Endothelial cell of umbilical vein (primary cell): ENCODE measurements around the gene SOD3. TPM values are rescaled to one million over a fixed set of nuclear protein-coding genes. Genes with fewer than 3 reads are reported as not detected.
A peak's percentile ranks its signal among the peaks of the same experiment; 100 is the strongest.

Experiments
- BruUV-seq: library from RNA; stranded (reverse); fragments of 400-500 nt; replicated peaks from 2 replicates; lab custom pipeline; 2021; lab: Mats Ljungman, UMichigan
- CTCF ChIA-PET: fragments of 300-600, 350-600 bp; sonication (Branson Sonifier 250); formaldehyde crosslinking; loops from one replicate; lab custom pipeline; 2021; ENCODE audit warnings: antibody characterized with exemption, inconsistent platforms; lab: Charles Lee
- POLR2A ChIA-PET: fragments of 300-600, 350-600 bp; sonication (Branson Sonifier 250); formaldehyde crosslinking; loops from one replicate; lab custom pipeline; 2021; ENCODE audit warnings: antibody characterized with exemption, inconsistent platforms; lab: Charles Lee
- DNase-seq: peaks from one replicate; pipeline ENCODE4 v3.0.0-alpha.2; 2011; ENCODE audit warnings: low read depth, low spot score
- FAIRE-seq: peaks from 2 replicates; lab custom pipeline; 2011; peaks lifted over from hg19 to GRCh38; lab: Jason Lieb, UNC
- H2AFZ ChIP-seq: 2 replicates; pipeline ENCODE4 v1.6.0; 2012; ENCODE audit warnings: low read depth, low read length, control low read depth, inconsistent platforms
- H3K27ac ChIP-seq: 2 replicates; pipeline ENCODE4 v1.5.1; 2011; ENCODE audit warnings: low read depth, mild to moderate bottlenecking, control low read depth, low read length, moderate library complexity; ENCODE audit not compliant: insufficient read depth
- H3K27me3 ChIP-seq, 2 experiments: 2 replicates each; pipeline versions ENCODE4 v1.6.0 to v1.6.1; 2011; ENCODE audit warnings: low read length in 2 of 2, mixed read lengths in 1 of 2; ENCODE audit not compliant: control insufficient read depth in 2 of 2, insufficient read depth in 2 of 2
- H3K36me3 ChIP-seq, 2 experiments: 2 replicates in 1 of 2; 3 replicates in 1 of 2; pipeline ENCODE4 v1.5.1; 2011; ENCODE audit warnings: low read length in 2 of 2, mild to moderate bottlenecking in 1 of 2, moderate library complexity in 1 of 2; ENCODE audit not compliant: control insufficient read depth in 2 of 2, insufficient read depth in 2 of 2; ENCODE audit errors: extremely low read depth in 1 of 2
- H3K4me1 ChIP-seq: 3 replicates; pipeline ENCODE4 v1.5.1; 2011; ENCODE audit warnings: mild to moderate bottlenecking, low read length; ENCODE audit not compliant: control insufficient read depth, insufficient read depth; ENCODE audit errors: extremely low read depth
- H3K4me2 ChIP-seq: 2 replicates; pipeline ENCODE4 v1.6.1; 2011; ENCODE audit warnings: low read length, control low read depth, mixed read lengths; ENCODE audit not compliant: insufficient read depth
- H3K4me3 ChIP-seq, 3 experiments: fragments of 200-600 bp in 1 of 3; sonication (generic), shearing (Covaris generic) in 1 of 3; replicated peaks in 1 of 3; 2 replicates each; pipeline ENCODE4 v1.5.1; 2011 to 2016; ENCODE audit warnings: control low read depth in 3 of 3, low read length in 3 of 3, mild to moderate bottlenecking in 2 of 3, inconsistent platforms in 1 of 3, low read depth in 1 of 3, moderate library complexity in 1 of 3; ENCODE audit not compliant: insufficient read depth in 1 of 3
- H3K79me2 ChIP-seq: 2 replicates; pipeline ENCODE4 v1.6.0; 2012; ENCODE audit warnings: low read length, inconsistent platforms; ENCODE audit not compliant: control insufficient read depth, insufficient read depth
- H3K9ac ChIP-seq: replicated peaks from 2 replicates; pipeline ENCODE3; 2011; ENCODE audit warnings: low read length, control low read depth; ENCODE audit not compliant: insufficient read depth; ENCODE audit errors: extremely low read depth
- H3K9me1 ChIP-seq: replicated peaks from 3 replicates; pipeline ENCODE4 v1.6.0; 2011; ENCODE audit warnings: mild to moderate bottlenecking, low read length; ENCODE audit not compliant: control insufficient read depth, insufficient read depth; ENCODE audit errors: extremely low read depth
- H3K9me3 ChIP-seq: replicated peaks from 2 replicates; pipeline ENCODE4 v1.5.1; 2012; ENCODE audit warnings: low read length, inconsistent platforms; ENCODE audit not compliant: control insufficient read depth, insufficient read depth
- H4K20me1 ChIP-seq: replicated peaks from 2 replicates; pipeline ENCODE3; 2011; ENCODE audit warnings: mild to moderate bottlenecking, low read length; ENCODE audit not compliant: control insufficient read depth, insufficient read depth; ENCODE audit errors: extremely low read depth
- CTCF ChIP-seq, 2 donors: IDR thresholded peaks; 1 replicate in 1 of 2; 2 replicates in 1 of 2; pipeline ENCODE4 v1.5.1; 2011; ENCODE audit warnings: low read length in 2 of 2, mild to moderate bottlenecking in 2 of 2, moderate library complexity in 2 of 2, control low read depth in 1 of 2, inconsistent platforms in 1 of 2, low read depth in 1 of 2; ENCODE audit not compliant: insufficient read depth in 1 of 2; ENCODE audit errors: extremely low read depth in 1 of 2
- EZH2 ChIP-seq: IDR thresholded peaks from 2 replicates; pipeline ENCODE4 v1.6.1; 2012; ENCODE audit warnings: borderline replicate concordance, low read depth, mild to moderate bottlenecking, moderate library complexity, low read length, inconsistent platforms; ENCODE audit not compliant: severe bottlenecking
- FOS ChIP-seq: IDR thresholded peaks from 2 replicates; pipeline ENCODE4 v1.6.1; 2011; ENCODE audit warnings: mild to moderate bottlenecking, low read length, moderate library complexity, borderline replicate concordance; ENCODE audit not compliant: insufficient read depth
- GATA2 ChIP-seq: IDR thresholded peaks from 2 replicates; pipeline ENCODE4 v1.7.0; 2011; ENCODE audit warnings: low read depth, mild to moderate bottlenecking, moderate library complexity, mixed read lengths, low read length; ENCODE audit not compliant: insufficient read length, insufficient read depth
- JUN ChIP-seq: IDR thresholded peaks from 2 replicates; pipeline ENCODE4 v1.6.1; 2011; ENCODE audit warnings: borderline replicate concordance, low read depth; ENCODE audit not compliant: insufficient read length, insufficient read depth
- MYC ChIP-seq: IDR thresholded peaks from one replicate; pipeline ENCODE4 v1.6.1; 2011; ENCODE audit warnings: mild to moderate bottlenecking, low read depth, low read length
- POLR2A ChIP-seq: IDR thresholded peaks from 2 replicates; pipeline ENCODE4 v1.6.1; 2012; ENCODE audit warnings: low read depth, mild to moderate bottlenecking, control low read depth, low read length
- POLR2AphosphoS5 ChIP-seq: IDR thresholded peaks from 2 replicates; pipeline ENCODE4 v1.6.1; 2012; ENCODE audit warnings: low read depth, mild to moderate bottlenecking, control low read depth, low read length, moderate library complexity; ENCODE audit not compliant: insufficient read depth
- dilution Hi-C: fragments of 300-500 bp; cut with MboI; formaldehyde crosslinking; loops from one replicate; pipeline ENCODE4 v1.15.0; 2019; ENCODE audit warnings: low sequenced_read_pairs; ENCODE audit not compliant: extremely low pct_ligation_motif_present
- intact Hi-C: fragments of 100-400 bp; cut with micrococcal nuclease; formaldehyde crosslinking; loops from one replicate; pipeline ENCODE4 v1.10.0; 2022
- polyA plus RNA-seq, 4 experiments: library from polyadenylated mRNA; depleted of rRNA in 3 of 4; stranded (reverse) in 3 of 4; unstranded in 1 of 4; fragments of >200 nt; gene quantifications; 2 replicates each; pipeline versions ENCODE4 v1.2.1 to v1.2.3, GENCODE V29; 2011 to 2012; ENCODE audit warnings: missing spikeins in 1 of 4
- total RNA-seq: library from RNA; stranded (reverse); gene quantifications from 2 replicates; pipeline ENCODE4 v1.2.3, GENCODE V29; 2021
- TF ChIP-seq, protein P1 (sequence below): IDR thresholded peaks from 2 replicates; pipeline ENCODE4 v1.6.1; 2011; ENCODE audit not compliant: insufficient read depth, insufficient read length

SOD3 gene
- total and polyA plus RNA-seq, 2 donors (not counting 3 experiments of a cell fraction or from before 2014, with no cell fraction given), result not detected

DNA sequence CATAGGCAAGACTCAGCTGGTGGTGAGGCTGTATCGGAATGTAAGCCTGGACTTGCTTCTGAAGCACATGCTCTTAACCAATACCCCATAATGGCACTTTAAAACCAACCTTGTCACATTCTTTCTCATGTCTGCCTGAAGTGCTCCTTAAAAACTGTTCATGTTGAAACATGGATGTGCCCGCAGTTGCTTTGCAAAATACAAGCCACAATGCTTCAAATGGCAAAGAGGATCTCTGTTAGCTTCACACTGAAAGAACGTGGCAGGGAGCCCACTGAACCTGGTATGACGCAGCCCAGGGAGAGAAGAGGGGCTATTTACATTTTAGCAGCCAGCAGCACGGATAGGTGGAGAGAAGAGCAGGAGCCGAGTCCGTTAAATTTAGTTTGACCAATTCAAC lies 29.3 kb downstream of the SOD3 start:
- Histone ChIP-seq H4K20me1 (no peaks in the 10 kb centered on the region), H3K27ac (no peak overlapping the region), H2AFZ (no peak overlapping the region), H3K4me1 (no peaks in the 10 kb centered on the region), H3K9me3 (no peaks in the 10 kb centered on the region), H3K27me3 (no peaks in the 10 kb centered on the region), H3K4me3 (no peak overlapping the region), H3K79me2 (no peaks in the 10 kb centered on the region), H3K9me1 (no peaks in the 10 kb centered on the region), H3K36me3 (no peaks in the 10 kb centered on the region), H3K4me2 (no peak overlapping the region), H3K9ac (no peak overlapping the region)
- intact Hi-C loops (no loop called here), dilution Hi-C loops (no loop called here)
- DNase-seq (no peak), FAIRE-seq (no peak)
- BruUV-seq, result no TSS peak
- TF ChIP-seq JUN (no peak), FOS (no peak), CTCF (IDR thresholded peaks at IDR 0.05; ENCODE audit: extremely low read depth in 1 of 2, insufficient read depth in 1 of 2, low read depth in 1 of 2, low read length in 2 of 2) (no peak), POLR2A (no peak)
- CTCF ChIA-PET, result interaction anchor here (0.6 kb wide), 1 partner anchor 71 kb away, joined by 3 read pairs; no protein-coding TSS in a partner anchor
- POLR2A ChIA-PET, result no interaction called here

GRCh38 chr4:24831637-24832036 lies 36.3 kb downstream of the SOD3 start:
- no peaks in the 10 kb centered on the region for H3K9me1 ChIP-seq
- no peaks in the 10 kb centered on the region for H3K36me3 ChIP-seq
- ChIA-PET POLR2A (no interaction called here), CTCF (no interaction called here)
- TF ChIP-seq POLR2AphosphoS5 (no peak), MYC (no peak), FOS (no peak), CTCF (IDR thresholded peaks at IDR 0.05; ENCODE audit: extremely low read depth in 1 of 2, insufficient read depth in 1 of 2, low read depth in 1 of 2, low read length in 2 of 2) (no peak), POLR2A (no peak), GATA2 (no peak), JUN (no peak), EZH2 (no peak)
- TF ChIP-seq, protein P1, sequence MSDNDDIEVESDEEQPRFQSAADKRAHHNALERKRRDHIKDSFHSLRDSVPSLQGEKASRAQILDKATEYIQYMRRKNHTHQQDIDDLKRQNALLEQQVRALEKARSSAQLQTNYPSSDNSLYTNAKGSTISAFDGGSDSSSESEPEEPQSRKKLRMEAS, result no peak
- intact Hi-C loops, result no loop called here
- no peak overlapping the region for H2AFZ ChIP-seq
- dilution Hi-C loops, result no loop called here
- H3K27ac ChIP-seq, result no peak overlapping the region
- no TSS peak for BruUV-seq
- no peaks in the 10 kb centered on the region for H3K27me3 ChIP-seq
- no peaks in the 10 kb centered on the region for H3K79me2 ChIP-seq
- H3K9me3 ChIP-seq, result no peaks in the 10 kb centered on the region
- no peak overlapping the region for H3K4me2 ChIP-seq
- FAIRE-seq (peak; percentile 26), DNase-seq (no peak)
- H3K4me3 ChIP-seq, result no peak overlapping the region
- H3K9ac ChIP-seq, result no peak overlapping the region
- H3K4me1 ChIP-seq, result no peaks in the 10 kb centered on the region
- H4K20me1 ChIP-seq, result no peaks in the 10 kb centered on the region
